Natural killer cell (primary cell): Measurements from ENCODE around the gene FOXA2. TPM values are rescaled to one million over a fixed set of nuclear protein-coding genes. Genes with fewer than 3 reads are reported as not detected.

Experiments used
- ATAC-seq, 3 donors: fragments of 150-1000 bp in 2 of 3; fragments of 200-7000 bp in 1 of 3; cut with Tn5 transposase; 1 replicate in 1 of 3; 2 replicates in 2 of 3; pipeline ENCODE4 v1.10.0; 2021; ENCODE audit warnings: mild to moderate bottlenecking in 2 of 3, moderate library complexity in 2 of 3
- DNase-seq, 2 donors: peaks; one replicate each; pipeline versions ENCODE4 v3.0.0 to v3.0.0-alpha.2; 2013 to 2021; ENCODE audit warnings: mixed read lengths in 1 of 2
- H3K27ac ChIP-seq: one replicate; pipeline ENCODE4 v1.5.1; 2013; ENCODE audit warnings: mild to moderate bottlenecking, low read length
- H3K27me3 ChIP-seq: one replicate; pipeline ENCODE4 v1.6.1; 2013; ENCODE audit warnings: low read length; ENCODE audit not compliant: control insufficient read depth, insufficient read depth
- H3K36me3 ChIP-seq: one replicate; pipeline ENCODE4 v1.6.1; 2013; ENCODE audit warnings: low read length; ENCODE audit not compliant: control insufficient read depth, insufficient read depth
- H3K4me1 ChIP-seq: one replicate; pipeline ENCODE4 v1.6.1; 2013; ENCODE audit warnings: low read length; ENCODE audit not compliant: control insufficient read depth, insufficient read depth
- H3K4me3 ChIP-seq: one replicate; pipeline ENCODE4 v1.5.1; 2013; ENCODE audit warnings: low read length
- H3K9me3 ChIP-seq: one replicate; pipeline ENCODE4 v1.6.1; 2013; ENCODE audit warnings: low read length; ENCODE audit not compliant: control insufficient read depth, insufficient read depth
- H3K27ac Mint-ChIP-seq, 2 donors: one replicate each; pipeline ENCODE4 v1.8.0; 2022; ENCODE audit warnings: mild to moderate bottlenecking in 2 of 2, mixed read lengths in 2 of 2, moderate library complexity in 1 of 2
- H3K27me3 Mint-ChIP-seq, 2 donors: one replicate each; pipeline ENCODE4 v1.8.0; 2022; ENCODE audit warnings: low read depth in 2 of 2, mixed read lengths in 2 of 2
- H3K36me3 Mint-ChIP-seq: one replicate; pipeline ENCODE4 v1.8.0; 2022; ENCODE audit warnings: mixed read lengths
- H3K4me1 Mint-ChIP-seq, 2 donors: one replicate each; pipeline ENCODE4 v1.8.0; 2022; ENCODE audit warnings: mixed read lengths in 2 of 2
- H3K4me3 Mint-ChIP-seq: one replicate; pipeline ENCODE4 v1.8.0; 2022; ENCODE audit warnings: mild to moderate bottlenecking, moderate library complexity, mixed read lengths
- H3K9me3 Mint-ChIP-seq, 2 donors: one replicate each; pipeline ENCODE4 v1.8.0; 2022; ENCODE audit warnings: mixed read lengths in 2 of 2
- WGBS: methylation state at CpG from one replicate; pipeline ENCODE4 v1.1.7; 2013; ENCODE audit warnings: missing lambda C conversion rate; ENCODE audit not compliant: insufficient coverage; 5-methylcytosine and 5-hydroxymethylcytosine counted together
- intact Hi-C: fragments of 100-400 bp; cut with micrococcal nuclease; formaldehyde crosslinking; loops from one replicate; pipeline ENCODE4 v1.14.2; 2022
- total RNA-seq, 4 donors: library from RNA; stranded (reverse); fragments of 120-200 nt in 1 of 4; gene quantifications; one replicate each; pipeline versions ENCODE4 v1.2.3 to v1.2.4, GENCODE V29; 2013 to 2022
- TF ChIP-seq, protein P1 (sequence below): fragments of 200-600 bp; IDR thresholded peaks from one replicate; pipeline ENCODE4 v1.8.0; 2022; ENCODE audit warnings: antibody characterized with exemption

FOXA2 gene
- total RNA-seq, 3 donors from 2014 or later (not counting 1 experiment from before 2014, with no cell fraction given) = not detected

DNA sequence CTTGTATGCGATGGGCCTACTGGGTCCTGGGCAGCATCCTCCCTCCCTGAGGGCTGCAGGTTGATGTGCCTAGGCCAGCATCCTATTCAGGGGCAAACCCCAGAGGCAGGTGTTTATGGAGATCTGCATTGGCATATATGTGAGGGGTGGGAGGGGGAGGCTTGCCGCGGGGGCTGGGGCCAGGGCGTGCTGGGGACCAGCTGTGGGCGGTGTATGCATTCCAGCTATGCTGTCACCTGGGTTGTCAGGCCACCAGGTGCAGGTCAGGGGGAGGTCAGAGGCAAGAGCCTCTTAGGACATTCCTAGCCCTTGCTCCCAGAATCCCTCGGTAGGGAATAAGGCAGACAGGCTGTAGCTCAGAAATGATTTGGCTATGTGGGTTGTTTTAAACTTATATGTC is 11.9 kb downstream of the FOXA2 start:
- TF ChIP-seq, protein P1, sequence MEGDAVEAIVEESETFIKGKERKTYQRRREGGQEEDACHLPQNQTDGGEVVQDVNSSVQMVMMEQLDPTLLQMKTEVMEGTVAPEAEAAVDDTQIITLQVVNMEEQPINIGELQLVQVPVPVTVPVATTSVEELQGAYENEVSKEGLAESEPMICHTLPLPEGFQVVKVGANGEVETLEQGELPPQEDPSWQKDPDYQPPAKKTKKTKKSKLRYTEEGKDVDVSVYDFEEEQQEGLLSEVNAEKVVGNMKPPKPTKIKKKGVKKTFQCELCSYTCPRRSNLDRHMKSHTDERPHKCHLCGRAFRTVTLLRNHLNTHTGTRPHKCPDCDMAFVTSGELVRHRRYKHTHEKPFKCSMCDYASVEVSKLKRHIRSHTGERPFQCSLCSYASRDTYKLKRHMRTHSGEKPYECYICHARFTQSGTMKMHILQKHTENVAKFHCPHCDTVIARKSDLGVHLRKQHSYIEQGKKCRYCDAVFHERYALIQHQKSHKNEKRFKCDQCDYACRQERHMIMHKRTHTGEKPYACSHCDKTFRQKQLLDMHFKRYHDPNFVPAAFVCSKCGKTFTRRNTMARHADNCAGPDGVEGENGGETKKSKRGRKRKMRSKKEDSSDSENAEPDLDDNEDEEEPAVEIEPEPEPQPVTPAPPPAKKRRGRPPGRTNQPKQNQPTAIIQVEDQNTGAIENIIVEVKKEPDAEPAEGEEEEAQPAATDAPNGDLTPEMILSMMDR = no peak
- Histone ChIP-seq H3K27ac (no peak overlapping the region), H3K4me3 (no peak overlapping the region), H3K9me3 (no peaks in the 10 kb centered on the region), H3K27me3 (peaks cover 38% of the 10 kb centered on the region), H3K36me3 (no peaks in the 10 kb centered on the region), H3K4me1 (no peaks in the 10 kb centered on the region)
- 23% methylated on average over 6 of the region's 6 CpGs for WGBS
- H3K27me3 Mint-ChIP-seq = peaks cover 72 to 82% of the 10 kb centered on the region in 2 donors
- DNase-seq (no peak), ATAC-seq (no peak)
- no peak overlapping the region for H3K27ac Mint-ChIP-seq
- no peaks in the 10 kb centered on the region for H3K9me3 Mint-ChIP-seq
- no peaks in the 10 kb centered on the region for H3K36me3 Mint-ChIP-seq
- H3K4me3 Mint-ChIP-seq = no peak overlapping the region
- intact Hi-C loops = no loop called here
- no peaks in the 10 kb centered on the region for H3K4me1 Mint-ChIP-seq

DNA sequence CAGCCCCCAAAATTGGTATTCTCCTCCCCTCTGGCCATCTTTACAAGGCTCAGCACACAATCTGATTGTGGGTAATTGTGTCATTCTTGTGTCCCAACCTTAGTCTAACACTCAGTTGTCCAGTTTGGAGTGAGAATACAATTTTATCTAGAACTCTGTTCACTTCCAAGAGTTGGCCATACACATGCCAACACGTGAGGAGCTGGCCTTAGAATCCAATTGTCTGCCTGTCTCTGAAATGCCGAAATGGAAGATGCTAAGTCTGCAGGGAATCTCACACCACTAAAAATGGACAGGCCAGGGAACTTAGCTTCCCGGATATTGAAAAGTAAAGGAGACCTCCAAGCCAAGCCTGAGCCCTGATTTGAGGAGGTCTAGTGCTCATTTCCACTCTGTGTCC is 12.3 kb downstream of the FOXA2 start:
- intact Hi-C loops = no loop called here

DNA sequence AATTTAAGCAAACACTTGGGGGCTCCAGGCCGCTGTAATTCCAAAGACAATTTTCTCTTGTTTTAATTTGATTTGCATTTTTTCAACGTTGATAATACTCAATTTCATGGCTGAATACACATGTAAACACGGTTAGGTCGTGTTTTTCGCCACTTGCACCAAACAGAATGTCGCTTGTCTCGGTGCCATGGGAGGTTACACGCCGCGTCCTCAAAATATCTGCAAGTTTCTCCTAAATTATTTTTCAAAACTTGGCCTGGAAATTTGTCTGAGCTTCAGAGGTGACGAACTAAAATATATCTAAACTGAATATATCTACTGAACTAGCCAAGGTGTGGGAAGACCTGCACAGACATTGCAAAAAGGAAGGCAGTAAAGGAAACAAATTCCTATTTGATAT is 15.0 kb downstream of the FOXA2 start:
- H3K4me3 Mint-ChIP-seq = no peak overlapping the region

More for the DNA sequence above, 12.3 kb downstream of the FOXA2 start:
- no peak overlapping the region for H3K27ac ChIP-seq
- Mint-ChIP-seq H3K27me3 (peaks cover 76 to 84% of the 10 kb centered on the region in 2 donors), H3K36me3 (no peaks in the 10 kb centered on the region), H3K4me1 (no peaks in the 10 kb centered on the region), H3K4me3 (no peak overlapping the region), H3K9me3 (no peaks in the 10 kb centered on the region), H3K27ac (no peak overlapping the region)
- no peaks in the 10 kb centered on the region for H3K4me1 ChIP-seq
- DNase-seq (no peak), ATAC-seq (no peak)
- H3K4me3 ChIP-seq = no peak overlapping the region
- 25% methylated on average over 3 of the region's 3 CpGs for WGBS
- no peaks in the 10 kb centered on the region for H3K9me3 ChIP-seq
- H3K36me3 ChIP-seq = no peaks in the 10 kb centered on the region
- peaks cover 40% of the 10 kb centered on the region for H3K27me3 ChIP-seq
- TF ChIP-seq, protein P1 = no peak

More for the DNA sequence above, 15.0 kb downstream of the FOXA2 start:
- H3K27me3 Mint-ChIP-seq = peaks cover 62 to 79% of the 10 kb centered on the region in 2 donors
- no peak overlapping the region for H3K27ac Mint-ChIP-seq
- H3K9me3 Mint-ChIP-seq = no peaks in the 10 kb centered on the region
- Histone ChIP-seq H3K27ac (no peak overlapping the region), H3K27me3 (peaks cover 41% of the 10 kb centered on the region), H3K4me3 (no peak overlapping the region), H3K9me3 (no peaks in the 10 kb centered on the region), H3K36me3 (no peaks in the 10 kb centered on the region), H3K4me1 (no peaks in the 10 kb centered on the region)
- 16% methylated on average over 10 of the region's 11 CpGs for WGBS
- no peaks in the 10 kb centered on the region for H3K36me3 Mint-ChIP-seq
- ATAC-seq (no peak), DNase-seq (no peak)
- TF ChIP-seq, protein P1 = no peak
- H3K4me1 Mint-ChIP-seq = no peaks in the 10 kb centered on the region
- intact Hi-C loops = no loop called here
